ENCODE results near the gene CENPV. TPM values are rescaled to one million over a fixed set of nuclear protein-coding genes. Genes with fewer than 3 reads are reported as not detected.

CENPV gene
- total RNA-seq, 1 donor from 2014 or later, result 488 TPM

DNA sequence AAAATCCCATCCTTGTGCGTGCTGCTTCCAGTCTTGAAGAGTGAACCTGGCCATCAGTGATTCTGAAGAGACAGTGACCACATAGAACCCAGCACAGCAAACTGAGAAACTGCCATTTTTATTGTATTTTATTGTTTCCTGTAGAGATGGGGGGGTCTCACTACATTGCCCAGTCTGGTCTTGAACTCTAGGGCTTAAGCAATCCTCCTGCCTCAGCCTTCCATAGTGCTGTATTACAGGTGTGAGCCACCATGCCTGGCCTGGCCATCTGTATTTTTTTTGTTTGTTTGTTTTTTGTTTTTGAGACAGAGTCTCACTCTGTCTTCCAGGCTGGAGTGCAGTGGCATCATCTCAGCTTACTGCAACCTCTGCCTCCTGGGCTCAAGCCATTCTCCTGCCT is 13.9 kb downstream of the CENPV start:
- no peak overlapping the region for H3K4me3 Mint-ChIP-seq
- H3K36me3 Mint-ChIP-seq (ENCODE audit: low read depth), result peaks cover 20% of the 10 kb centered on the region
- TF ChIP-seq, protein P1, sequence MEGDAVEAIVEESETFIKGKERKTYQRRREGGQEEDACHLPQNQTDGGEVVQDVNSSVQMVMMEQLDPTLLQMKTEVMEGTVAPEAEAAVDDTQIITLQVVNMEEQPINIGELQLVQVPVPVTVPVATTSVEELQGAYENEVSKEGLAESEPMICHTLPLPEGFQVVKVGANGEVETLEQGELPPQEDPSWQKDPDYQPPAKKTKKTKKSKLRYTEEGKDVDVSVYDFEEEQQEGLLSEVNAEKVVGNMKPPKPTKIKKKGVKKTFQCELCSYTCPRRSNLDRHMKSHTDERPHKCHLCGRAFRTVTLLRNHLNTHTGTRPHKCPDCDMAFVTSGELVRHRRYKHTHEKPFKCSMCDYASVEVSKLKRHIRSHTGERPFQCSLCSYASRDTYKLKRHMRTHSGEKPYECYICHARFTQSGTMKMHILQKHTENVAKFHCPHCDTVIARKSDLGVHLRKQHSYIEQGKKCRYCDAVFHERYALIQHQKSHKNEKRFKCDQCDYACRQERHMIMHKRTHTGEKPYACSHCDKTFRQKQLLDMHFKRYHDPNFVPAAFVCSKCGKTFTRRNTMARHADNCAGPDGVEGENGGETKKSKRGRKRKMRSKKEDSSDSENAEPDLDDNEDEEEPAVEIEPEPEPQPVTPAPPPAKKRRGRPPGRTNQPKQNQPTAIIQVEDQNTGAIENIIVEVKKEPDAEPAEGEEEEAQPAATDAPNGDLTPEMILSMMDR (conservative IDR thresholded peaks at IDR 0.05), result no peak
- H3K27ac Mint-ChIP-seq (ENCODE audit: unreplicated experiment), result no peak overlapping the region
- no peaks in the 10 kb centered on the region for H3K4me1 Mint-ChIP-seq
- H3K9me3 Mint-ChIP-seq, result no peaks in the 10 kb centered on the region
- DNase-seq (ENCODE audit: low read depth, low spot score), result no peak
- no peaks in the 10 kb centered on the region for H3K27me3 Mint-ChIP-seq (ENCODE audit: low read depth)

DNA sequence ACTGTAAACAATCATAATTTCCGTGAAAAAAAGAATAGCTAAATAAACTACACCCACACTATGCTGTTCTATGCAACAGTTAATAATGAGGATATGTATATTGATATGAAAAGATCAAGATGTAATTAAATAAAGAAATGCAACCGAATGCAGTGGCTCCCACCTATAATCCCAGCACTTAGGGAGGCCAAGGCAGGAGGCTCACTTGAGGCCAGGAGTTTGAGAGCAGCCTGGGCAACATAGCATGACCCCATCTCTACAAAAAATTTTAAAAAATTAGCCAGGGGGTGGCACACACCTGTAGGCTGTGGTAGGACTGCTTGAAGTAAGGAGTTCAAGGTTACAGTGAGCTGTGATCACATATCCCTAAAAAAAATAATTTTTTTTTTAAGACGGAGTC is 14.9 kb downstream of the CENPV start:
- no peak for DNase-seq (ENCODE audit: low read depth, low spot score)
- H3K9me3 Mint-ChIP-seq, result no peaks in the 10 kb centered on the region
- no peaks in the 10 kb centered on the region for H3K27me3 Mint-ChIP-seq (ENCODE audit: low read depth)
- TF ChIP-seq, protein P1 (conservative IDR thresholded peaks at IDR 0.05), result no peak
- H3K36me3 Mint-ChIP-seq (ENCODE audit: low read depth), result peaks cover 13% of the 10 kb centered on the region
- H3K4me1 Mint-ChIP-seq, result no peaks in the 10 kb centered on the region
- no peak overlapping the region for H3K4me3 Mint-ChIP-seq
- H3K27ac Mint-ChIP-seq (ENCODE audit: unreplicated experiment), result no peak overlapping the region

DNA sequence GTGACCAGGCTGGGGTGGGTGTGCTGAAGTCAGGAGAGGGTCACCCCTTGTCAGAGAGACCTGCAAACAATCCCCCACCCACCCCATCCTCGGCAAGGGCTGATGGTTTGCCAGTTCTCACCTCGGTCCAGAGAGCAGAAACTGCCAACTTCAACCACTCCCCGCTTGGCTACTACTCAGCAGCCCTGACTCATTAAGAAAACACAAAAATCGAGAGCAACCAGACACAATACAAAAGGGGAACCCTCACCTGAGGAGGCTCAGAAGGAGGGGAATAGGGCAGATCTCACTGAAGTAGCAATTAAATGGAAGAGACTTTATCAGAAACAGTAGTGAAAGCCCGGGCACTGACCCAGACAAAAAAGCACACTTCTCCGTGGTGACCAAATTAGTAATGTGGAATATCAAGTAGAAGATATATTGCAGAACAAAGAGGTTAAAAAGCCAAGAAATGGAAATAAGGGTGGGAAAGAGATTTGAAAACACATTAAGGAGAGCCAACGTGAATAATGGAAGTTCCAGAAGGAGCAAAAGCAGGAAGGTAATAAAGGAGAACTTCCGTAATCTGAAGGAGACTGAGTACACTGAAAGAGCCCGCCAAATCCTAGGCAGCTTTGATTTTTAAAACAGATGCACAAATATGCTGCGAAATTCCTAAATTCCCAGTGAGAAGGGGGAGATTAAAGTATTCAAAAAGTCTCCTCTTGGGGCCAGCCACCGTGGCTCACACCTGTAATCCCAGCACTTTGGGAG is 23.6 kb downstream of the CENPV start:
- Mint-ChIP-seq H3K9me3 (no peaks in the 10 kb centered on the region), H3K27me3 (ENCODE audit: low read depth) (no peaks in the 10 kb centered on the region), H3K36me3 (ENCODE audit: low read depth) (no peaks in the 10 kb centered on the region), H3K4me1 (peaks cover 12% of the 10 kb centered on the region), H3K27ac (ENCODE audit: unreplicated experiment) (no peak overlapping the region), H3K4me3 (no peak overlapping the region)
- TF ChIP-seq, protein P1 (conservative IDR thresholded peaks at IDR 0.05), result no peak
- DNase-seq (ENCODE audit: low read depth, low spot score), result no peak

DNA sequence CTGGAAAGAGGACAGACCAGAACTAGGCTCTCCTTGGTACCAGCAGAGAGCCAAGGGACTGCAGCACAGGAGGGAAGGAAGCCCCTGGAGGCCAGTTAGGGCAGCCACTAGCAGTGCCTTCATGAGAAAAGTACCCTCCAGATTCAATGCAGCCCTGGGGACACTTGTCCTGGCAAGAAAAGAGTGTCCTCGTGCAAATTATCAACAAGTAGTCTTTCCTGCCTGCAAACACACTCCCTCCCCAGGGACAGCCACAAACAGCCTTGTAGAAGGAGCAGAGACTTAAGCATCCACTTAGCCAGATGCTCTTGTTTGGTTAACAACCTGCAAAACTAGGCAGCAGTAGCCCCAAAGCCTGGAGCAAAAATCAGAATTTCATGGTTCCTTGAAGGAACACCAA is 24.3 kb downstream of the CENPV start:
- H3K27me3 Mint-ChIP-seq (ENCODE audit: low read depth), result no peaks in the 10 kb centered on the region
- no peak overlapping the region for H3K27ac Mint-ChIP-seq (ENCODE audit: unreplicated experiment)
- no peak for DNase-seq (ENCODE audit: low read depth, low spot score)
- TF ChIP-seq, protein P1 (conservative IDR thresholded peaks at IDR 0.05), result no peak
- no peaks in the 10 kb centered on the region for H3K9me3 Mint-ChIP-seq
- H3K4me3 Mint-ChIP-seq, result no peak overlapping the region
- H3K36me3 Mint-ChIP-seq (ENCODE audit: low read depth), result no peaks in the 10 kb centered on the region
- peaks cover 12% of the 10 kb centered on the region for H3K4me1 Mint-ChIP-seq

DNA sequence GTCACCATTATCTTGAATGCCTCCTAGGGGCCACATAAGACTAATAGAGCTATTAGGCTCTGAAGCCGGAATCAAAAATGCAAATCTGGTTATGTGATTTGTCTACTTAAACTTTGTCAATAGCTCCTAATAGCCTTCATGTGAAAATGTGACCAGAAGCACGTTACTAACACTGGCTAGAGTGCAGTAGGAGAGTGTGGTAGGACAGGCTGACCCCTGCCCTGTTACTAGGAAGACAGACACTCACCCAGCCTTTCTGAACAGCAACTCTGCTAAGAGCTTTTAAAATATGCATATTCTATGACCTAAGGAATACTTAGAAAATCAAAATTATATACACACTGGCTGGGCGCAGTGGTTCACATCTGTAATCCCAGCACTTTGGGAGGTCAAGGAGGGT is 26.3 kb downstream of the CENPV start:
- DNase-seq (ENCODE audit: low read depth, low spot score), result no peak
- H3K9me3 Mint-ChIP-seq, result no peaks in the 10 kb centered on the region
- TF ChIP-seq, protein P1 (conservative IDR thresholded peaks at IDR 0.05), result no peak
- H3K27me3 Mint-ChIP-seq (ENCODE audit: low read depth), result no peaks in the 10 kb centered on the region
- peaks cover 12% of the 10 kb centered on the region for H3K4me1 Mint-ChIP-seq
- no peak overlapping the region for H3K4me3 Mint-ChIP-seq
- H3K27ac Mint-ChIP-seq (ENCODE audit: unreplicated experiment), result no peak overlapping the region
- H3K36me3 Mint-ChIP-seq (ENCODE audit: low read depth), result peaks cover 2% of the 10 kb centered on the region
